Epithelial cell of esophagus (primary cell): ENCODE measurements around the gene SELPLG.
"Not testable (repeated sequence)": the region's sequence is repeated elsewhere in the genome, so short reads cannot be mapped to it uniquely, and the experiment has no call there.

ENCODE experiments used
- DNase-seq: peaks from one replicate; pipeline ENCODE4 v3.0.0; 2010; ENCODE audit warnings: low read depth
- H3K4me3 ChIP-seq: 2 replicates; pipeline ENCODE4 v1.5.1; 2011; ENCODE audit warnings: mild to moderate bottlenecking, low read length, control low read depth
- CTCF ChIP-seq: IDR thresholded peaks from 2 replicates; pipeline ENCODE4 v1.5.1; 2011; ENCODE audit warnings: low read depth, mild to moderate bottlenecking, low read length, control low read depth, inconsistent platforms; ENCODE audit not compliant: insufficient read depth; ENCODE audit errors: missing control alignments

The SELPLG gene

DNA sequence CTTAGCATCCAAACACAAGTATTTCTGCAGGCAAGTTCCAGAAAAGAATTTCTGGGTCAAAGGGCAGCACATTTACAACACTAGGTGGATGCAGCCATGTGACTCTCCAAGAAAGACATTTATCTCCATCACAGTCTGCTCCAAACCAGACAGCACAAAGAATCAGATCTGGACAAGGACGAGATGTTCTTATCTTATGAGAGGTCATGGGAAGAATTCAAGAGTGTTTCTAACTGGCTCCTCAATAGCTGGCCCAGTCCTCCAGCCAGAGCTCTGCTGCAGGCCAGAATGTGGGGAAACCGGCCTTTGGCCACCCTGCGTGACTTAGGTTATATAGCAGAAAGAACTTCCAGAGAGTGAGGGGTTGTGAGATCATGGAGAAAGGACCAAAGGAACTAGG is 53.2 kb downstream of the SELPLG start:
- DNase-seq: no peak
- no peak overlapping the region for H3K4me3 ChIP-seq
- no peak for TF ChIP-seq CTCF

GRCh38 chr12:108578813-108579212 is 54.9 kb downstream of the SELPLG start:
- H3K4me3 ChIP-seq: no peak overlapping the region
- no peak for TF ChIP-seq CTCF
- DNase-seq: no peak

- DNase-seq: no peak
- no peak for TF ChIP-seq CTCF
- no peak overlapping the region for H3K4me3 ChIP-seq
Measured at GRCh38 chr12:108578264-108578663, 55.4 kb downstream of the SELPLG start.

- H3K4me3 ChIP-seq: no peak overlapping the region
- TF ChIP-seq CTCF: no peak
- no peak for DNase-seq
Measured at GRCh38 chr12:108577458-108577857, 56.2 kb downstream of the SELPLG start.

DNA sequence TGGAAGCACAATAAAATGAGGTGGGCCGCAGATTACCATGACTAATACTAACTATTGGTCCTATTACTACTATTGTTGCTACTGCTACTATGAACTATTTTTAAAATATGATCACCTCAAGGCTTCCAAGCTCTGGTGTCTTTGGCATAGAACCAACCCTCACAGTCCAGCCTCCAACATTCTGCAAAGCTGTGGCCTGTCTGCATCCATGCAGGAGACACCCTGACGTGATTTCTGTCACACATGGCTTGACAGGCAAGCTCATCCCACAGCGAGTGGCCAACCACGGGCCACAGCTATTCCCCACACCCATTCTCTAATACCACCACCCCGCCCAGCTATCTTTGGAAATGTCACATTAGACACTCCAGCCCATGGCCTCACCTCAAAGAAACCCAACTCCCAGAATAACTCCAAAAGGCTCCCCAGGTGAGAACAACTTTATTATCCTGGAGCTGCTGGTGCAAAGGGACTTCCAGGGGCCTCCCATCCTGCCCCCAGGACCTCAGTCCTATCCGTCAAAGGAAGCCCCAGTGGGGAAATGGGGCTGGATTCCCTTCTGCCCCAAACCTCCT is 56.9 kb downstream of the SELPLG start:
- no peak overlapping the region for H3K4me3 ChIP-seq
- no peak for TF ChIP-seq CTCF
- DNase-seq: no peak

DNA sequence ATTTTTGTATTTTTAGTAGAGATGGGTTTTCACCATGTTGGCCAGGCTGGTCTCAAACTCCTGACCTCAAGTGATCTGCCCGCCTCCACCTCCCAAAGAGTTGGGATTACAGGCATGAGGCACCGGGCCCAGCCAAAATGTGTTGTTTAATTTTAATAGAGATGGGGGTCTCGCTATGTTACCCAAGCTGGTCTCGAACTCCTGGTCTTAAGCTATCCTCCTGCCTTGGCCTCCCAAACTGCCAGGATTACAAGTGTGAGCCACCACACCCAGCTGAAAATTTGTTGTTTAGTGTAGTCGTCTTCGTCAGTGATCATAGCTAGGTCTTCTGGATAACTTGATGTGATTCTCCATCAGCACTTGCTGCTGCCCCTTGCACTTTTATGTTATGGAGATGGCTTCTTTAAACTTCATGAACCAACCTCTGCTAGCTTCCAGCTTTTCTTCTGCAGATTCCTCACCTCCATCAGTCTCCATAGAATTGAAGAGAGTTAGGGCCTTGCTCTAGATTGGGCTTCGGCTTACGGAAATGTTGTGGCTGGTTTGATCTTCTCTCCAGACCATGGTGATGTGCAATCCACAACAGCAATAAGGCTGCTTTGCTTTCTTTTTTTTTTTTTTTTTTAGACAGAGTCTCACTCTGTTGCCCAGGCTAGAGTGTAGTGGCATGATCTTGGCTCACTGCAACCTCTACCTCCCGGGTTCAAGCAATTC is 58.3 kb downstream of the SELPLG start:
- no peak for TF ChIP-seq CTCF
- no peak for DNase-seq
- no peak overlapping the region for H3K4me3 ChIP-seq

DNA sequence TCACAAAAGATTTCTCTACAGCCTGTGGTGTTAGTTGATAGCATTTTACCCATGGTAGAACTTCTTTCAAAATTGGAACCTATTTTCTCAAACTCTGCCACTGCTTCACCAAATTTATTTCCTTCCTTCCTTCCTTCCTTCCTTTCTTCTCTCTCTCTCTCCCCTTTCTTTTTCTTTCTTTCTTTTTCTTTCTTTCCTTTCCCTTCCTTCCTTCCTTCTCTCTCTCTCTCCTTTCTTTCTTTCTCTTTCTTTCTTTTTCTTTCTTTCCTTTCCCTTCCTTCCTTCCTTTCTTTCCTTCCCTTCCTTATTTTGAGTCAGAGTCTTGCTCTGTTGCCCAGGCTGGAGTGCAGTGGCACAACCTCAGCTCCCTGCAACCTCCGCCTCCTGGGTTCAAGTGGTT is 59.4 kb downstream of the SELPLG start:
- not testable (repeated sequence) for DNase-seq, H3K4me3 ChIP-seq
